K562 (cell line): Measurements from ENCODE around the gene CDC42SE2. TPM values are rescaled to one million over a fixed set of nuclear protein-coding genes. Genes with fewer than 3 reads are reported as not detected.

Experiments
- CBX1 ChIP-seq: sonication (generic); IDR thresholded peaks from 2 replicates; pipeline ENCODE4 v1.6.1; 2016; ENCODE audit warnings: antibody characterized with exemption, low read depth, mild to moderate bottlenecking
- ELF1 ChIP-seq: fragments of 200-800 bp; sonication (Bioruptor generic); IDR thresholded peaks from 2 replicates; pipeline ENCODE4 v1.6.1; 2016; ENCODE audit warnings: missing genetic modification characterization, missing compliant biosample characterization
- ESRRB ChIP-seq: fragments of 250-450 bp; sonication (Bioruptor Pico); IDR thresholded peaks from 2 replicates; pipeline ENCODE4 v1.5.0; 2020; ENCODE audit warnings: mild to moderate bottlenecking, moderate library complexity, borderline replicate concordance
- FOXJ2 ChIP-seq: fragments of 200-800 bp; sonication (Bioruptor generic); IDR thresholded peaks from 2 replicates; pipeline ENCODE4 v1.6.1; 2016; ENCODE audit warnings: missing genetic modification characterization, missing compliant biosample characterization
- FOXP1 ChIP-seq: sonication (generic); formaldehyde crosslinking; IDR thresholded peaks from 2 replicates; pipeline ENCODE4 v1.8.0; 2022; ENCODE audit warnings: mild to moderate bottlenecking, missing genetic modification reagents
- HDAC8 ChIP-seq: fragments of 450-650 bp; IDR thresholded peaks from 2 replicates; pipeline ENCODE4 v1.6.1; 2016; ENCODE audit warnings: mild to moderate bottlenecking, missing genetic modification characterization, moderate library complexity, missing compliant biosample characterization
- ILK ChIP-seq: fragments of 450-650 bp; IDR thresholded peaks from 2 replicates; pipeline ENCODE4 v1.6.1; 2016; ENCODE audit warnings: missing genetic modification characterization, low read depth, mild to moderate bottlenecking, missing compliant biosample characterization, moderate library complexity, borderline replicate concordance
- MBD1 ChIP-seq: fragments of 250-450 bp; sonication (Bioruptor Pico); IDR thresholded peaks from 2 replicates; pipeline ENCODE4 v1.8.0; 2022; ENCODE audit warnings: inconsistent platforms
- NELFE ChIP-seq: IDR thresholded peaks from 2 replicates; pipeline ENCODE4 v1.6.1; 2011; ENCODE audit warnings: mild to moderate bottlenecking; ENCODE audit not compliant: insufficient read depth, insufficient read length
- NFE2 ChIP-seq: IDR thresholded peaks from 2 replicates; pipeline ENCODE4 v1.6.1; 2014; ENCODE audit warnings: antibody characterized with exemption, low read depth
- POLR2AphosphoS2 ChIP-seq: IDR thresholded peaks from 2 replicates; pipeline ENCODE4 v1.6.1; 2012; ENCODE audit warnings: low read length, improper control_type of control experiment
- TEAD1 ChIP-seq, 2 experiments: fragments of 450-650 bp in 1 of 2; sonication (generic) in 1 of 2; formaldehyde crosslinking; IDR thresholded peaks; 2 replicates each; pipeline versions ENCODE4 v1.4.0 to v1.8.0; 2020 to 2022; ENCODE audit warnings: mild to moderate bottlenecking in 2 of 2, missing genetic modification reagents in 1 of 2
- ZC3H4 ChIP-seq: sonication (generic); formaldehyde crosslinking; IDR thresholded peaks from 2 replicates; pipeline ENCODE4 v1.9.0; 2021; ENCODE audit warnings: missing genetic modification reagents, borderline replicate concordance
- ZFP1 ChIP-seq: fragments of 450-650 bp; formaldehyde crosslinking; IDR thresholded peaks from 2 replicates; pipeline ENCODE4 v1.4.0; 2020; ENCODE audit warnings: mild to moderate bottlenecking, mixed read lengths
- ZFP30 ChIP-seq: fragments of 250-450 bp; sonication (Bioruptor Pico); IDR thresholded peaks from 2 replicates; pipeline ENCODE4 v1.8.0; 2022; ENCODE audit warnings: moderate library complexity, mild to moderate bottlenecking, inconsistent platforms, borderline replicate concordance
- ZNF23 ChIP-seq: fragments of 250-450 bp; sonication (Bioruptor Pico); IDR thresholded peaks from 2 replicates; pipeline ENCODE4 v1.4.0; 2020; ENCODE audit warnings: mild to moderate bottlenecking
- ZNF384 ChIP-seq: IDR thresholded peaks from 2 replicates; pipeline ENCODE4 v1.6.1; 2012; ENCODE audit warnings: low read depth, low read length, improper control_type of control experiment
- ZNF639 ChIP-seq, 2 experiments: fragments of 200-800 bp in 1 of 2; sonication (Bioruptor generic) in 1 of 2; sonication (generic) in 1 of 2; formaldehyde crosslinking in 1 of 2; IDR thresholded peaks in 1 of 2; conservative IDR thresholded peaks in 1 of 2; 2 replicates each; pipeline versions ENCODE4 v1.5.0 to v1.6.1; 2016 to 2020; ENCODE audit warnings: missing compliant biosample characterization in 1 of 2, missing genetic modification characterization in 1 of 2, missing genetic modification reagents in 1 of 2
- polyA plus RNA-seq, 8 experiments: library from polyadenylated mRNA; depleted of rRNA in 4 of 8; stranded (reverse) in 5 of 8; unstranded in 3 of 8; fragments of >200 nt; fragmentation: Nextera tagmentation in 2 of 8; fragmentation: Illumina TruSeq in 1 of 8; extraction: Ambion mirVana in 2 of 8; extraction: Trizol in 1 of 8; gene quantifications; 2 replicates each; pipeline versions ENCODE4 v1.2.1 to v1.2.3, GENCODE V29; 2011 to 2014; ENCODE audit warnings: inconsistent platforms in 1 of 8, missing spikeins in 1 of 8
- total RNA-seq, 7 experiments: library from RNA; depleted of rRNA in 6 of 7; stranded (reverse); fragments of >200 nt in 6 of 7; fragmentation: Illumina TruSeq in 2 of 7; extraction: Trizol in 2 of 7; gene quantifications; 2 replicates each; pipeline versions ENCODE4 v1.2.1 to v1.2.3, GENCODE V29; 2011 to 2021; ENCODE audit warnings: low replicate concordance in 1 of 7
- TF ChIP-seq, protein P1 (sequence below): sonication (generic); formaldehyde crosslinking; IDR thresholded peaks from 2 replicates; pipeline ENCODE4 v1.4.0; 2020; ENCODE audit warnings: mild to moderate bottlenecking, missing genetic modification reagents

Gene CDC42SE2
- total and polyA plus RNA-seq, 9 of the 15 experiments (the other 6 are each of a cell fraction or from before 2014, with no cell fraction given), result 24.8 to 44.3 (median 32.7) TPM

DNA sequence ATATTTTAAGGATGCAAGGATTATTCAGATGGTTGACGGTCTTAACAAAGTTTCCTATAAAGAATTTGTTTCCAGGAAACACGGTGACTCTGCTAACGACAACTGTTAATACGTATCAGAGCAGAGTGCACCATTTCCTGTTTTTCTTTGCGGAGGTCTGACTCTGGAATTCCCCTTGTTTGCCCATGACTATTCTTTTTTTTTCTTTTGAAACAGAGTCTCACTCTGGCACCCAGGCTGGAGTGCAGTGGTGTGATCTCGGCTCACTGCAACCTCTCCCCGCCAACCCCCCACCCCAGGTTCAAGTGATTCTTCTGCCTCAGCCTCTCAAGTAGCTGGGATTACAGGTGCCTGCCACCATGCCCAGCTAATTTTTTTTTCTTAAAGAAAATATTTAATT is 115.9 kb downstream of the CDC42SE2 start (continued):
- TF ChIP-seq MBD1 (CRISPR knock-in tag) (no peak), POLR2AphosphoS2 (no peak), ESRRB (CRISPR knock-in tag) (no peak), NFE2 (peak; percentile 47; the same call in 1 of the 2 replicates), ZNF384 (peak; percentile 38; the same call in 1 of the 2 replicates), ELF1 (tag) (peak; percentile 64), FOXJ2 (tag) (no peak), ZNF23 (CRISPR knock-in tag) (no peak), ZFP1 (CRISPR knock-in tag) (no peak), TEAD1 (CRISPR knock-in tag; IDR thresholded peaks at IDR 0.05) (no peak), ZNF639 (CRISPR knock-in tag; conservative IDR thresholded peaks at IDR 0.05 in 1 of 2, IDR thresholded peaks at IDR 0.05 in 1 of 2) (no peak), ZFP30 (CRISPR knock-in tag) (no peak), ZC3H4 (CRISPR knock-in tag) (no peak), FOXP1 (CRISPR knock-in tag) (no peak), NELFE (no peak), CBX1 (no peak), HDAC8 (tag) (no peak), ILK (no peak)
- TF ChIP-seq, protein P1, sequence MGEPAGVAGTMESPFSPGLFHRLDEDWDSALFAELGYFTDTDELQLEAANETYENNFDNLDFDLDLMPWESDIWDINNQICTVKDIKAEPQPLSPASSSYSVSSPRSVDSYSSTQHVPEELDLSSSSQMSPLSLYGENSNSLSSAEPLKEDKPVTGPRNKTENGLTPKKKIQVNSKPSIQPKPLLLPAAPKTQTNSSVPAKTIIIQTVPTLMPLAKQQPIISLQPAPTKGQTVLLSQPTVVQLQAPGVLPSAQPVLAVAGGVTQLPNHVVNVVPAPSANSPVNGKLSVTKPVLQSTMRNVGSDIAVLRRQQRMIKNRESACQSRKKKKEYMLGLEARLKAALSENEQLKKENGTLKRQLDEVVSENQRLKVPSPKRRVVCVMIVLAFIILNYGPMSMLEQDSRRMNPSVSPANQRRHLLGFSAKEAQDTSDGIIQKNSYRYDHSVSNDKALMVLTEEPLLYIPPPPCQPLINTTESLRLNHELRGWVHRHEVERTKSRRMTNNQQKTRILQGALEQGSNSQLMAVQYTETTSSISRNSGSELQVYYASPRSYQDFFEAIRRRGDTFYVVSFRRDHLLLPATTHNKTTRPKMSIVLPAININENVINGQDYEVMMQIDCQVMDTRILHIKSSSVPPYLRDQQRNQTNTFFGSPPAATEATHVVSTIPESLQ (CRISPR knock-in tag), result no peak
